ENCODE measurements around the gene NTN5. TPM values are rescaled to one million over a fixed set of nuclear protein-coding genes. Genes with fewer than 3 reads are reported as not detected.

NTN5 gene
- total RNA-seq, 1 donor, result under 0.01 TPM

DNA sequence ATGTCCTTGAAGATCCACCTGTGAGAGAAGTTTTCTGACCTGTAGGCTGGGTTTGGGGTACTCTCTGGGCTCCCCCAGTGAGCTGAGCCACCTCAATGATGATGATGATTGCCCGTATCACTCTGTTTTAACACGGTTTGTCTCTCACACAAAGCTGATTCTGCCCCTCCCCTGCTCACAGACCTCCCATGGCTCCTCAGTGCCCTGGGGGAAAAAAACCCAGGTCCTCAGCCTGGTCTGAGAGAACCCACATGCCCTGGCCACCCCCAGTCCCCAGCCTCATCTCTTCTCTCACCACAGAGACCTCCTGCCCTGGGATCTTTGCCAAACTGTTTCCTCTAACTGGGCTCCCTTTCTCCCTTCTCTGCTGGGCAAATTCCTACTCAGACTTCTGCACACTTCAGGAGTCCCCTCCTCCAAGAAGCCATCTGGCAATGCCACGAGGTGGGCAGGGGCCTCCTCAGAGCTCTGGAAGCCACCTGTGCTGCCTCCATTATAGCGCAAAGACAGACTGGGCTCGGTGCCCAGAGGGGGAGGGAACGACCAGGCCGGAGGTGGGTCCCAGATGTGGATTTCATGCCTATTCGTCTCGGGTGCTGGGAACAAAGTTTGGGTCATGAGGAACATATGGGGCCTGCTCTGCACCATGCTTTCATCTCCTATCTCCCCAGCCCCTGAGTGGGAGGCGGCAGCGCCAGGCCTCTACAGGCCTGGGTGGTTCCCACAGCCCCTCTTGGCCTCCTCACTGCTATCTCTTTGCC lies 18.3 kb downstream of the NTN5 start:
- no peaks in the 10 kb centered on the region for H3K36me3 ChIP-seq (ENCODE audit: insufficient read depth, low read length)
- TF ChIP-seq, protein P1, sequence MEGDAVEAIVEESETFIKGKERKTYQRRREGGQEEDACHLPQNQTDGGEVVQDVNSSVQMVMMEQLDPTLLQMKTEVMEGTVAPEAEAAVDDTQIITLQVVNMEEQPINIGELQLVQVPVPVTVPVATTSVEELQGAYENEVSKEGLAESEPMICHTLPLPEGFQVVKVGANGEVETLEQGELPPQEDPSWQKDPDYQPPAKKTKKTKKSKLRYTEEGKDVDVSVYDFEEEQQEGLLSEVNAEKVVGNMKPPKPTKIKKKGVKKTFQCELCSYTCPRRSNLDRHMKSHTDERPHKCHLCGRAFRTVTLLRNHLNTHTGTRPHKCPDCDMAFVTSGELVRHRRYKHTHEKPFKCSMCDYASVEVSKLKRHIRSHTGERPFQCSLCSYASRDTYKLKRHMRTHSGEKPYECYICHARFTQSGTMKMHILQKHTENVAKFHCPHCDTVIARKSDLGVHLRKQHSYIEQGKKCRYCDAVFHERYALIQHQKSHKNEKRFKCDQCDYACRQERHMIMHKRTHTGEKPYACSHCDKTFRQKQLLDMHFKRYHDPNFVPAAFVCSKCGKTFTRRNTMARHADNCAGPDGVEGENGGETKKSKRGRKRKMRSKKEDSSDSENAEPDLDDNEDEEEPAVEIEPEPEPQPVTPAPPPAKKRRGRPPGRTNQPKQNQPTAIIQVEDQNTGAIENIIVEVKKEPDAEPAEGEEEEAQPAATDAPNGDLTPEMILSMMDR (IDR thresholded peaks at IDR 0.05; ENCODE audit: extremely low read depth, low read depth, low read length), result no peak
- peak; percentile 52 for DNase-seq (ENCODE audit: insufficient read length, low spot score, missing footprints)
- no peak overlapping the region for H3K4me2 ChIP-seq (ENCODE audit: insufficient read depth, low read length)
- H4K20me1 ChIP-seq (ENCODE audit: insufficient read depth, low read length), result no peaks in the 10 kb centered on the region
- H3K9me3 ChIP-seq (ENCODE audit: low read depth, low read length), result no peaks in the 10 kb centered on the region
- H2AFZ ChIP-seq (ENCODE audit: low read length), result no peak overlapping the region
- H3K79me2 ChIP-seq (ENCODE audit: insufficient read depth, low read length), result no peaks in the 10 kb centered on the region
- no peak overlapping the region for H3K4me3 ChIP-seq (ENCODE audit: insufficient read depth, low read length)
- H3K4me1 ChIP-seq (ENCODE audit: insufficient read depth, low read length), result peaks cover 13% of the 10 kb centered on the region
- H3K27me3 ChIP-seq (ENCODE audit: insufficient read depth, low read length), result no peaks in the 10 kb centered on the region
- no peak overlapping the region for H3K27ac ChIP-seq (ENCODE audit: low read depth, low read length)

DNA sequence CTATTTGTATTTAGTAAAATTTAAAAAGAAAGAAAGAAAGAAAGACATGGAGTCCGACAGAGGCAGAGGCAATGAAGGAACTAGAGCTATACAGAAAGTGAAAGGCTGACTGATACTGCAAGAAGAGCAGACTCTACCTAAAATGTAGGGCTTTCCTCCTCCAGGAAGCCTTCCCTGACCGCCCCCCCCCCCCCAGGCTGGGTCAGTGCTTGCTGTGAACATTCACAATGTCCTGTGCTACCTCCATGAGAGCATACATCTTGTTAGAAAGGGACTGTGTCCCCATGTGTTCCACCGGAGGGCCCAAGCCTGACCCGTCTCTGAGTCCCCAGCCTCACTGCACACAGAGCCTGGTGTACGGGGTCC lies 21.2 kb downstream of the NTN5 start:
- H3K79me2 ChIP-seq (ENCODE audit: insufficient read depth, low read length), result no peaks in the 10 kb centered on the region
- DNase-seq (ENCODE audit: insufficient read length, low spot score, missing footprints), result peak; percentile 11
- no peak overlapping the region for H3K4me2 ChIP-seq (ENCODE audit: insufficient read depth, low read length)
- H3K4me1 ChIP-seq (ENCODE audit: insufficient read depth, low read length), result peaks cover 9% of the 10 kb centered on the region
- no peaks in the 10 kb centered on the region for H3K9me3 ChIP-seq (ENCODE audit: low read depth, low read length)
- TF ChIP-seq, protein P1 (IDR thresholded peaks at IDR 0.05; ENCODE audit: extremely low read depth, low read depth, low read length), result no peak
- no peak overlapping the region for H3K4me3 ChIP-seq (ENCODE audit: insufficient read depth, low read length)
- H3K27me3 ChIP-seq (ENCODE audit: insufficient read depth, low read length), result peaks cover 3% of the 10 kb centered on the region
- no peaks in the 10 kb centered on the region for H4K20me1 ChIP-seq (ENCODE audit: insufficient read depth, low read length)
- H3K27ac ChIP-seq (ENCODE audit: low read depth, low read length), result no peak overlapping the region
- H3K36me3 ChIP-seq (ENCODE audit: insufficient read depth, low read length), result no peaks in the 10 kb centered on the region
- H2AFZ ChIP-seq (ENCODE audit: low read length), result no peak overlapping the region

DNA sequence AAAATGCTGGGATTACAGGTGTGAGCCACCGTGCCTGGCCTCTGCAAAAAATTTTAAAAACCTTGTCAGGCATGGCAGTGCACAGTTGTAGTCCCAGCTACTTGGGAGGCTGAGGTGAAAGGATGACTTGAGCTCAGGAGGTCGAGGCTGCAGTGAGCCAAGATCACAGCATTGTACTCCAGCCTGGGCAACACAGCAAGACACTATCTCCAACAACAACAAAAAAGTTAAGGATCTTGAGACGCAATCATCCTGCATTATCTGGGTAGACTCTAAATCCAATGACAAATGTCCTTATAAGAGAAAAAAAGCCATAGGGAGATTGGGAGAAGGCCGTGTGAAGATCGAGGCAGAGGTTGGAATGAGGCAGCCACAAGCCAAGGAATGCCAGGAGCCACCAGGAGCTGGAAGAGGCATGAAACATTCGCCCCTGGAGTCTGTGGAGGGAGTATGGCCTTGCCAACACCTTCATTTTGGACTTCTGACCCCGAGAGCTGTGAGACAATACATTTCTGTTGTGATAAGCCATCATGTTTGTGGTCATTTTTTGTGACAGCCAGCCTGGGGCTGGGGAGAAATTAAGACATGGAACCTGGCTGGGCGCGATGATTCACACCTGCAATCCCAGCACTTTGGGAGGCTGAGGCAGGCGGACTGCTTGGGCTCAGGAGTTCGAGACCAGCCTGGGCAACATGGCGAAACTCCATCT lies 21.7 kb downstream of the NTN5 start:
- no peaks in the 10 kb centered on the region for H3K79me2 ChIP-seq (ENCODE audit: insufficient read depth, low read length)
- TF ChIP-seq, protein P1 (IDR thresholded peaks at IDR 0.05; ENCODE audit: extremely low read depth, low read depth, low read length), result no peak
- no peak for DNase-seq (ENCODE audit: insufficient read length, low spot score, missing footprints)
- no peak overlapping the region for H2AFZ ChIP-seq (ENCODE audit: low read length)
- H3K4me2 ChIP-seq (ENCODE audit: insufficient read depth, low read length), result no peak overlapping the region
- H4K20me1 ChIP-seq (ENCODE audit: insufficient read depth, low read length), result no peaks in the 10 kb centered on the region
- peaks cover 3% of the 10 kb centered on the region for H3K27me3 ChIP-seq (ENCODE audit: insufficient read depth, low read length)
- no peak overlapping the region for H3K27ac ChIP-seq (ENCODE audit: low read depth, low read length)
- no peaks in the 10 kb centered on the region for H3K36me3 ChIP-seq (ENCODE audit: insufficient read depth, low read length)
- no peak overlapping the region for H3K4me3 ChIP-seq (ENCODE audit: insufficient read depth, low read length)
- H3K9me3 ChIP-seq (ENCODE audit: low read depth, low read length), result no peaks in the 10 kb centered on the region
- peaks cover 11% of the 10 kb centered on the region for H3K4me1 ChIP-seq (ENCODE audit: insufficient read depth, low read length)

DNA sequence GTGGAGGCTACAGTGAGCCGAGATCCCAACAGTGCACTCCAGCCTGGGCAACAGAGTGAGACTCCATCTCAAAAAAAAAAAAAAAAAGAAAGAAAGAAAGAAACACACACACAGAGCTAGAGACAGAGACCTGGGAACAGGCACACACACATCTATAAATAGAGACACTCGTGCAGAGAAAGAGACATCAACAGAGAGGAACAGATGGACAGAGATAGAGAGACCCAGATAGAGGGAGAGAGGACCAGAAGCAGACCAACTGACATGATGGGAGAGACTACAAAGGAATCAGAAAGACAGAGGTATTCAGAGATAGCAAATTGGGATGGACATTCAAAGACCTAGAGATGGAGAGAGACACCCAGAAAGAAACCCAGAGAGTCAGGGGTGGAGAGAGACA lies 24.7 kb downstream of the NTN5 start:
- peak; percentile 68 for DNase-seq (ENCODE audit: insufficient read length, low spot score, missing footprints)
- no peaks in the 10 kb centered on the region for H3K36me3 ChIP-seq (ENCODE audit: insufficient read depth, low read length)
- H3K27ac ChIP-seq (ENCODE audit: low read depth, low read length), result no peak overlapping the region
- no peak overlapping the region for H2AFZ ChIP-seq (ENCODE audit: low read length)
- no peaks in the 10 kb centered on the region for H3K9me3 ChIP-seq (ENCODE audit: low read depth, low read length)
- TF ChIP-seq, protein P1 (IDR thresholded peaks at IDR 0.05; ENCODE audit: extremely low read depth, low read depth, low read length), result no peak
- no peaks in the 10 kb centered on the region for H4K20me1 ChIP-seq (ENCODE audit: insufficient read depth, low read length)
- no peak overlapping the region for H3K4me2 ChIP-seq (ENCODE audit: insufficient read depth, low read length)
- H3K4me1 ChIP-seq (ENCODE audit: insufficient read depth, low read length), result peaks cover 24% of the 10 kb centered on the region
- H3K27me3 ChIP-seq (ENCODE audit: insufficient read depth, low read length), result peaks cover 3% of the 10 kb centered on the region
- H3K79me2 ChIP-seq (ENCODE audit: insufficient read depth, low read length), result no peaks in the 10 kb centered on the region
- H3K4me3 ChIP-seq (ENCODE audit: insufficient read depth, low read length), result no peak overlapping the region
